Left hindlimb (tissue), 1 donor: ENCODE data around the gene KRT35.
"Not testable (repeated sequence)": the region's sequence is repeated elsewhere in the genome, so short reads cannot be mapped to it uniquely, and the experiment has no call there.

Experiments
- DNase-seq: peaks from one replicate; pipeline ENCODE4 v3.0.0-alpha.2; 2018

KRT35 gene

GRCh38 chr17:41452281-41452680, 28.7 kb downstream of the KRT35 start:
- no peak for DNase-seq

- DNase-seq = no peak
Measured at GRCh38 chr17:41451154-41451728, 29.7 kb downstream of the KRT35 start.

- no peak for DNase-seq
Measured at GRCh38 chr17:41449008-41449407, 31.9 kb downstream of the KRT35 start.

GRCh38 chr17:41448506-41448905, 32.4 kb downstream of the KRT35 start:
- DNase-seq = no peak

- DNase-seq = no peak
Measured at GRCh38 chr17:41446806-41447205, 34.1 kb downstream of the KRT35 start.

GRCh38 chr17:41444640-41445039, 36.3 kb downstream of the KRT35 start:
- DNase-seq = no peak

GRCh38 chr17:41444186-41444585, 36.8 kb downstream of the KRT35 start:
- DNase-seq = no peak

- no peak for DNase-seq
Measured at GRCh38 chr17:41442739-41443138, 38.2 kb downstream of the KRT35 start.

GRCh38 chr17:41440531-41441033, 40.4 kb downstream of the KRT35 start, which contains the start of gene KRT38:
TSS of gene KRT38 (minus strand) at chr17:41440983. CDS start at chr17:41440921, 62 bp downstream.
- no peak for DNase-seq

- no peak for DNase-seq
Measured at GRCh38 chr17:41439375-41439774, 41.6 kb downstream of the KRT35 start.

GRCh38 chr17:41437769-41438168, 43.2 kb downstream of the KRT35 start:
- no peak for DNase-seq

- DNase-seq = no peak
Measured at GRCh38 chr17:41437254-41437653, 43.7 kb downstream of the KRT35 start.

GRCh38 chr17:41434415-41434814, 46.5 kb downstream of the KRT35 start:
- no peak for DNase-seq

GRCh38 chr17:41434005-41434404, 46.9 kb downstream of the KRT35 start:
- DNase-seq = no peak

- DNase-seq = no peak
Measured at GRCh38 chr17:41433586-41433985, 47.4 kb downstream of the KRT35 start.

GRCh38 chr17:41430376-41430775, 50.6 kb downstream of the KRT35 start:
- not testable (repeated sequence) for DNase-seq

GRCh38 chr17:41429667-41430066, 51.3 kb downstream of the KRT35 start:
- no peak for DNase-seq

GRCh38 chr17:41428591-41429291, 52.2 kb downstream of the KRT35 start:
- DNase-seq = no peak
